Lower leg skin (tissue), 3 donors: ENCODE data around the gene STUB1.

Experiments used
- POLR2A ChIP-seq, 2 donors: fragments of 450-650 bp; IDR thresholded peaks; one replicate each; pipeline ENCODE4 v1.6.1; 2016 to 2017; ENCODE audit warnings: antibody characterized with exemption in 2 of 2, mild to moderate bottlenecking in 1 of 2, moderate library complexity in 1 of 2
- TF ChIP-seq, protein P1 (sequence below), 3 donors: fragments of 450-650 bp; IDR thresholded peaks; one replicate each; pipeline ENCODE4 v1.5.1; 2016; ENCODE audit warnings: antibody characterized with exemption in 3 of 3, mild to moderate bottlenecking in 3 of 3, moderate library complexity in 2 of 3

DNA sequence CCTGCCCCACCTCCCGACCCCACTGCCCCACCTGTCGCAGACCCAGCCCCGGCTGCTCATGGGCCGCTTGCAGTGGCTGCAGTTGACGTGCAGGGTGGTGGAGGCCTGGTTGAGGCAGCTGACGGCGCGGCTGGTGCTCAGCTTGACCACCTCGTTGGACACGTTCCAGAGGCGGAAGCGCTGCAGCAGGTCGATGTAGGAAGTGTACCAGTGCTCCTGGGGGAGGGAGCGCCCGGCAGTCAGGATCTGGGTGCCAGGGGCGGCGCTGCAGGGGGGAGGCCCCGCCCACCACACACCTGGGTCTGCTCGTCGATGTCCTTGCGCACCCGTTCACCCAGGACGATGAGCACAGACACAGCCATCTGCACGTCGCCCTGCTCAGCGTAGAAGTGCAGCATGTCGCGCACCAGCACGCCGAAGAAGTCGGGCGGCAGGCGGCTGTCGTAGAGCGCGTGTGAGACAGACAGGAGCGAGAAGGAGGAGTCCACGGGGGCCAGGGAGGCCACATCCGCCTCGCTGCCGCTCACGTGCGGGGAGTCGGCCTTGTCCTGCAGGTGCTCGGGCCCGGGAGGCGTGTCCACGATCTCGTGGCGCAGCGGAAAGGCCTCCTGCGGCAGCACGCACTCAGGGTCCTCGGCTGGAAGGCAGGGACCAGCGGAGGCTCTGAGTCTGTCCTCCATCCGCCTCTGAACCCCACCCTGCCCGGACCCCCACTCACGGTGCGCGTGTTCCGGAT is 4.9 kb downstream of the STUB1 start:
- no peak for TF ChIP-seq POLR2A (IDR thresholded peaks at IDR 0.05)
- TF ChIP-seq, protein P1, sequence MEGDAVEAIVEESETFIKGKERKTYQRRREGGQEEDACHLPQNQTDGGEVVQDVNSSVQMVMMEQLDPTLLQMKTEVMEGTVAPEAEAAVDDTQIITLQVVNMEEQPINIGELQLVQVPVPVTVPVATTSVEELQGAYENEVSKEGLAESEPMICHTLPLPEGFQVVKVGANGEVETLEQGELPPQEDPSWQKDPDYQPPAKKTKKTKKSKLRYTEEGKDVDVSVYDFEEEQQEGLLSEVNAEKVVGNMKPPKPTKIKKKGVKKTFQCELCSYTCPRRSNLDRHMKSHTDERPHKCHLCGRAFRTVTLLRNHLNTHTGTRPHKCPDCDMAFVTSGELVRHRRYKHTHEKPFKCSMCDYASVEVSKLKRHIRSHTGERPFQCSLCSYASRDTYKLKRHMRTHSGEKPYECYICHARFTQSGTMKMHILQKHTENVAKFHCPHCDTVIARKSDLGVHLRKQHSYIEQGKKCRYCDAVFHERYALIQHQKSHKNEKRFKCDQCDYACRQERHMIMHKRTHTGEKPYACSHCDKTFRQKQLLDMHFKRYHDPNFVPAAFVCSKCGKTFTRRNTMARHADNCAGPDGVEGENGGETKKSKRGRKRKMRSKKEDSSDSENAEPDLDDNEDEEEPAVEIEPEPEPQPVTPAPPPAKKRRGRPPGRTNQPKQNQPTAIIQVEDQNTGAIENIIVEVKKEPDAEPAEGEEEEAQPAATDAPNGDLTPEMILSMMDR (IDR thresholded peaks at IDR 0.05), result no peak
